OCI-LY3 (cell line): ENCODE data around the gene GRAMD4.

Experiments
- H2AFZ ChIP-seq: fragments of 200-600, 300-600 bp; shearing (Covaris generic); 2 replicates; pipeline ENCODE4 v1.6.0; 2014; ENCODE audit warnings: antibody characterized with exemption, low read depth, low read length
- H3K27ac ChIP-seq: fragments of 200-600, 300-600 bp; sonication (generic); 2 replicates; pipeline ENCODE4 v1.5.1; 2014; ENCODE audit warnings: mild to moderate bottlenecking, low read length, moderate library complexity, mixed read lengths
- H3K27me3 ChIP-seq: fragments of 200-600, 300-600 bp; sonication (generic); 2 replicates; pipeline ENCODE4 v1.6.1; 2014; ENCODE audit warnings: low read depth, low read length, mixed read lengths
- H3K36me3 ChIP-seq: fragments of 200-600, 300-600 bp; sonication (generic); replicated peaks from 2 replicates; pipeline ENCODE3; 2014; ENCODE audit warnings: low read depth, low read length, mixed read lengths
- H3K4me1 ChIP-seq: fragments of 300-600, 200-600 bp; sonication (generic); 2 replicates; pipeline ENCODE4 v1.6.1; 2014; ENCODE audit warnings: low read length, mixed read lengths
- H3K4me2 ChIP-seq: fragments of 200-600, 300-600 bp; sonication (generic); 2 replicates; pipeline ENCODE4 v1.6.1; 2014; ENCODE audit warnings: low read length, mixed read lengths
- H3K4me3 ChIP-seq: fragments of 300-600, 200-600 bp; sonication (generic); 2 replicates; pipeline ENCODE4 v1.5.1; 2014; ENCODE audit warnings: antibody characterized with exemption, mild to moderate bottlenecking, low read length, moderate library complexity
- H3K79me2 ChIP-seq: fragments of 300-600, 200-600 bp; shearing (Covaris generic); 2 replicates; pipeline ENCODE4 v1.6.1; 2014; ENCODE audit warnings: mild to moderate bottlenecking, low read length, mixed read lengths
- H3K9ac ChIP-seq: fragments of 300-600, 200-600 bp; shearing (Covaris generic); 2 replicates; pipeline ENCODE4 v1.6.0; 2014; ENCODE audit warnings: mild to moderate bottlenecking, low read length, moderate library complexity
- H3K9me3 ChIP-seq: fragments of 200-600, 300-600 bp; shearing (Covaris generic); 2 replicates; pipeline ENCODE4 v1.6.1; 2014; ENCODE audit warnings: low read length, mixed read lengths; ENCODE audit not compliant: insufficient read depth
- H4K20me1 ChIP-seq: fragments of 200-600, 300-600 bp; sonication (generic); 2 replicates; pipeline ENCODE4 v1.6.1; 2016; ENCODE audit warnings: low read length, mixed read lengths; ENCODE audit not compliant: insufficient read depth
- EZH2phosphoT487 ChIP-seq: fragments of 200-600 bp; shearing (Covaris generic); IDR thresholded peaks from 2 replicates; pipeline ENCODE4 v1.6.1; 2018; ENCODE audit warnings: antibody characterized with exemption, mixed run types, low read depth
- TF ChIP-seq, protein P1 (sequence below): fragments of 200-600, 300-600 bp; sonication (generic); IDR thresholded peaks from 2 replicates; pipeline ENCODE4 v1.5.1; 2014; ENCODE audit warnings: antibody characterized with exemption, low read length, low read depth

The GRAMD4 gene

GRCh38 chr22:46696229-46696518 lies 76.0 kb downstream of the GRAMD4 start:
- Histone ChIP-seq H3K9me3 (no peaks in the 10 kb centered on the region), H3K36me3 (peaks cover 67% of the 10 kb centered on the region)

GRCh38 chr22:46696614-46697013 lies 76.4 kb downstream of the GRAMD4 start:
- H3K4me1 ChIP-seq = no peaks in the 10 kb centered on the region
- TF ChIP-seq, protein P1, sequence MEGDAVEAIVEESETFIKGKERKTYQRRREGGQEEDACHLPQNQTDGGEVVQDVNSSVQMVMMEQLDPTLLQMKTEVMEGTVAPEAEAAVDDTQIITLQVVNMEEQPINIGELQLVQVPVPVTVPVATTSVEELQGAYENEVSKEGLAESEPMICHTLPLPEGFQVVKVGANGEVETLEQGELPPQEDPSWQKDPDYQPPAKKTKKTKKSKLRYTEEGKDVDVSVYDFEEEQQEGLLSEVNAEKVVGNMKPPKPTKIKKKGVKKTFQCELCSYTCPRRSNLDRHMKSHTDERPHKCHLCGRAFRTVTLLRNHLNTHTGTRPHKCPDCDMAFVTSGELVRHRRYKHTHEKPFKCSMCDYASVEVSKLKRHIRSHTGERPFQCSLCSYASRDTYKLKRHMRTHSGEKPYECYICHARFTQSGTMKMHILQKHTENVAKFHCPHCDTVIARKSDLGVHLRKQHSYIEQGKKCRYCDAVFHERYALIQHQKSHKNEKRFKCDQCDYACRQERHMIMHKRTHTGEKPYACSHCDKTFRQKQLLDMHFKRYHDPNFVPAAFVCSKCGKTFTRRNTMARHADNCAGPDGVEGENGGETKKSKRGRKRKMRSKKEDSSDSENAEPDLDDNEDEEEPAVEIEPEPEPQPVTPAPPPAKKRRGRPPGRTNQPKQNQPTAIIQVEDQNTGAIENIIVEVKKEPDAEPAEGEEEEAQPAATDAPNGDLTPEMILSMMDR = no peak
- no peak for TF ChIP-seq EZH2phosphoT487
- H3K4me3 ChIP-seq = no peak overlapping the region
- H3K9me3 ChIP-seq = no peaks in the 10 kb centered on the region
- peaks cover 7% of the 10 kb centered on the region; the same call in 1 of the 2 replicates for H4K20me1 ChIP-seq
- H3K27ac ChIP-seq = no peak overlapping the region
- H3K27me3 ChIP-seq = no peaks in the 10 kb centered on the region
- no peak overlapping the region for H2AFZ ChIP-seq
- H3K79me2 ChIP-seq = no peaks in the 10 kb centered on the region
- no peak overlapping the region for H3K9ac ChIP-seq
- no peak overlapping the region for H3K4me2 ChIP-seq
- peaks cover 67% of the 10 kb centered on the region for H3K36me3 ChIP-seq

More at GRCh38 chr22:46696229-46696518, 76.0 kb downstream of the GRAMD4 start:
- TF ChIP-seq EZH2phosphoT487 = no peak
- TF ChIP-seq, protein P1 = no peak
- Histone ChIP-seq H3K4me3 (no peak overlapping the region), H3K27me3 (no peaks in the 10 kb centered on the region), H4K20me1 (peaks cover 7% of the 10 kb centered on the region; the same call in 1 of the 2 replicates), H3K4me1 (no peaks in the 10 kb centered on the region), H3K9ac (no peak overlapping the region), H3K27ac (no peak overlapping the region), H3K4me2 (no peak overlapping the region), H2AFZ (no peak overlapping the region), H3K79me2 (no peaks in the 10 kb centered on the region)

DNA sequence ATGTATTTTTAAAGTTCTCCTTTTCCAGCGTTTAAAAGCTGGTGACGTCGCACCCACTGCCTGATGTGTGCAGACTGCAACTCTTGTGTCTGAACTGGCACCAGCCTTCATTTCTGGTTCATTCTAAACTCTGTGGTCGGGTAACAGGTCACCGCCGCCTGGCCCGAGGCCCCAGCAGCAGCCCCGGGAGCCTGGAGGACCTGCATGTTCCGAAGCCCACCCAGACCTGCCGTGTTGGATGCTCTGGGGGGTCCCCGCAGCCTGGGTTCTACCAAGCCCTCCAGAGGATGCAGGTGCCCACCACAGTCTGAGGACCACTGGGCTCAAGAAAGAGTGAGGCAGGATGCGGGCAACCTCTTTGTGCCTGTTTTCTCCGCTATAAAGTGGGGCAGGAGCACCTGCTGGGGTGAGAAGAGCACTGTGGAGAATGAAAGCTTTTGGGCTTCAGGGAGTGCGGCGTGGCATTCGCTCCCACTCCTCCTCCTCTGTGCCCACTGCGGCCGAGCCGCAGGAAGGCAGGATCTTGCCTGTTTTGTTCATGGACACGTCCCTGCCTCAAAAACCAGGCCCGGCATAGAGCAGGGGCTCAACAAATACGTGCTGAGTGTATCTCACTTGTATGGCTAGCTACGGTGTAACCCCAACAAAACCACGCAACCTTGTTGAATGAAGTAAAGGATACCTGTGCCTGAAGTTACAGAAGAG lies 77.8 kb downstream of the GRAMD4 start:
- Histone ChIP-seq H3K4me3 (no peak overlapping the region), H3K9ac (no peak overlapping the region), H3K27me3 (no peaks in the 10 kb centered on the region), H3K27ac (no peak overlapping the region), H3K79me2 (no peaks in the 10 kb centered on the region), H3K4me1 (no peaks in the 10 kb centered on the region), H2AFZ (no peak overlapping the region), H3K36me3 (peaks cover 70% of the 10 kb centered on the region), H3K9me3 (no peaks in the 10 kb centered on the region), H4K20me1 (peaks cover 10% of the 10 kb centered on the region; the same call in 1 of the 2 replicates), H3K4me2 (no peak overlapping the region)
- no peak for TF ChIP-seq EZH2phosphoT487

- no peaks in the 10 kb centered on the region for H3K79me2 ChIP-seq
- H2AFZ ChIP-seq = no peak overlapping the region
- no peaks in the 10 kb centered on the region for H3K9me3 ChIP-seq
Measured at GRCh38 chr22:46699091-46699490, 78.9 kb downstream of the GRAMD4 start.

More at GRCh38 chr22:46699091-46699490, 78.9 kb downstream of the GRAMD4 start:
- no peaks in the 10 kb centered on the region for H3K27me3 ChIP-seq
- H3K36me3 ChIP-seq = peaks cover 75% of the 10 kb centered on the region
- H3K4me3 ChIP-seq = no peak overlapping the region
- TF ChIP-seq, protein P1 = no peak
- no peak for TF ChIP-seq EZH2phosphoT487
- H4K20me1 ChIP-seq = peaks cover 4% of the 10 kb centered on the region; the same call in 1 of the 2 replicates
- no peak overlapping the region for H3K4me2 ChIP-seq
- H3K9ac ChIP-seq = no peak overlapping the region
- no peak overlapping the region for H3K27ac ChIP-seq
- no peaks in the 10 kb centered on the region for H3K4me1 ChIP-seq
